CD1c-positive myeloid dendritic cell (primary cell): ENCODE data around the gene AGBL5.
"Not testable (repeated sequence)": the region's sequence is repeated elsewhere in the genome, so short reads cannot be mapped to it uniquely, and the experiment has no call there.

ENCODE experiments used
- DNase-seq: peaks from one replicate; pipeline ENCODE4 v3.0.0-alpha.2; 2016; ENCODE audit errors: extremely low spot score

The AGBL5 gene

GRCh38 chr2:27118525-27119329 lies 67.3 kb downstream of the AGBL5 start, which contains the start of gene CGREF1:
CGREF1 (minus strand) TSS chr2:27119128; CDS start chr2:27104366, 14,762 bp downstream.
- peak; percentile 21 for DNase-seq

DNA sequence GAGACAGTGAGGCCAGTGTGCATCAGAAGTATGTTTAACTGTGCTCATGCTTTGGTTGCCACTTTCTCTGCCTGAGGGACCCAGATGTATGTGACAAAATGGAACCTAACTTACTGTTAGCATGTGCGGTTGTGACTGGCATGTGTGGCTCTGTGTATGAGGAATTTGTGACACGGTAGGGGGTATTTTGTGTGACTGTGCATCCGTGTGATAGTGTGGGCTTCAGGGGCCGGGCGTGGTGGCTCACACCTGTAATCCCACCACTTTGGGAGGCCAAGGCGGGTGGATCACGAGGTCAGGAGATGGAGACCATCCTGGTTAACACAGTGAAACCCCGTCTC lies 67.8 kb downstream of the AGBL5 start:
- not testable (repeated sequence) for DNase-seq
